ENCODE measurements around the gene ENTHD1.
A peak's percentile ranks its signal among the peaks of the same experiment; 100 is the strongest.

ENTHD1 gene

DNA sequence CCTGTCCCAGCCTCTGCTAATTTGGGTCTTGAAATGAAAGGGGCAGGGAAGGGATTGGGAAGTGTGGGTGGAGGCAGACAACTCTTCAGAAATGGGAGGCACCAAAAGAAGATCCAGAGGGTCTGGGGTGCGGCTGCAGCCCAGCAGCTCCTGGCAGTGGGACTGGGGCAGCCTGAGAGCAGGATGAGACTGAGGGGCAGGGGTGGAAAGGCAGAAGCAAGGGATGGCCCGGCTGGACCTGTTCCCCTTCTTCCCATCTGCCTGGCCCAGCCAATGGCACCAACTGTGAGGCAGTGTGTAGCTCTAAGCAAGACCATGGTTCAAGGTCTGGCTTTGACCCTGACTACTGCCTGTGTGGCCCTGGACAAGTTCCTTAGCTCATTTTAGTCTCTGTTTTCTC, 160.4 kb downstream of the ENTHD1 start:
- in situ Hi-C loops (cut with MboI; ENCODE audit: low pct_unique_long_range_greater_than_20kb, low sequenced_read_pairs, unreplicated experiment): no loop called here
- no peak for TF ChIP-seq CTCF (IDR thresholded peaks at IDR 0.05; ENCODE audit: extremely low read depth, insufficient read depth, missing control alignments)
- no peak for DNase-seq (ENCODE audit: low spot score)

DNA sequence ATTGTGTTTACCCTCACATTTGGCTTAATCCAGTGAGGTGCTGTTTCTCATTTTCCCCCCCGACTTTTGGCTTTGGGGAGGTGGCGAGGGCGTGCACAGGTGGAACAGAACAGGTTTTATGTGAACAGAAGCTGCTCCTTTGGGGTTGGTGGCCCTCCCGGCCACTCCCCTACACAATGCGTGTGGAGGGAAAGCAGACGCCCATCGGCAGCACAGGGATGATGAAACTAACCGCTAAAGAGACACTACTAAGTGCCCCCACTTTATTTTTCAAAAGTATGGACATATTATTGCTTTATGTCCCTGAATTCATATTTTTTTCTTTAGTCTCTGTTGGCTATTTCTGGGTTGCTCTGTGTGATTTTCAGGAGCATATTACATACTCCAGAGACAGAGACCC, 160.9 kb downstream of the ENTHD1 start:
- DNase-seq (ENCODE audit: low spot score): no peak
- TF ChIP-seq CTCF (IDR thresholded peaks at IDR 0.05; ENCODE audit: extremely low read depth, insufficient read depth, missing control alignments): no peak
- in situ Hi-C loops (cut with MboI; ENCODE audit: low pct_unique_long_range_greater_than_20kb, low sequenced_read_pairs, unreplicated experiment): no loop called here

DNA sequence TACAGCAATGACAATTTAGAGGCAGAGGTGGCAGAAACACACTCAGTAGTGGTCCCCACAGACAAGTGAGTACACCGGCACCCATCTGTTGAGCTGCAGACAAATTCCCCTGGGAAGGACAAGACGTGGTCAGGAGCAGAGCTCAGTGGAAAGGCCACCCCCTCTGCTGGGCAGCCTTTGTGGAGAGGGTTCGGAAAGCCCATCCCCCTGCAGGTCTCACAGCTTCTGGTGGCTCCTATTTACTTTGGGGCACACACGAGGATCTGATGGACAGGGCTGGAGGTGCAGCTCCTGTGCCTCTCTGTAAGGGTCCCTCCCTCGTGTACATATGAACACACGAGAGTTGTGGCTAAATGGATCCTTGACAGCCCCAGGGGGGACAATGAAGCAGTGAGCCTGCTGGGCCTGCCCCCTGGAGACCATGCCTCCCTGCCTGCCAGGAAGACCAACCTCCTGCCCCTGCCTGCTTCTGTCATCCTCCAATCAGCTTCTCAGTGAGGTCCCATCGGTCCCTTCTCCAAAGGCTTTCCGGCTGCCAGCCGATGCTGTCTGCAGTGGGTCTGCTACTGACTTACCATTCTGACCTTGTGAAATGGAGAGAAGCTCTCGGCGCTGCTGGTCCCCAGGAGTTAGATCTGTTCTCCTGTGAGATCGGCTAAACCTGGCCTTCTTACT, 161.5 kb downstream of the ENTHD1 start:
- no peak for TF ChIP-seq CTCF (IDR thresholded peaks at IDR 0.05; ENCODE audit: extremely low read depth, insufficient read depth, missing control alignments)
- in situ Hi-C loops (cut with MboI; ENCODE audit: low pct_unique_long_range_greater_than_20kb, low sequenced_read_pairs, unreplicated experiment): no loop called here
- peak; percentile 10 for DNase-seq (ENCODE audit: low spot score)

GRCh38 chr22:39731481-39731880, 162.1 kb downstream of the ENTHD1 start:
- DNase-seq (ENCODE audit: low spot score): no peak
- TF ChIP-seq CTCF (IDR thresholded peaks at IDR 0.05; ENCODE audit: extremely low read depth, insufficient read depth, missing control alignments): no peak
- in situ Hi-C loops (cut with MboI; ENCODE audit: low pct_unique_long_range_greater_than_20kb, low sequenced_read_pairs, unreplicated experiment): no loop called here

GRCh38 chr22:39729141-39729934, 164.2 kb downstream of the ENTHD1 start:
- DNase-seq (ENCODE audit: low spot score): no peak
- in situ Hi-C loops (cut with MboI; ENCODE audit: low pct_unique_long_range_greater_than_20kb, low sequenced_read_pairs, unreplicated experiment): no loop called here
- TF ChIP-seq CTCF (IDR thresholded peaks at IDR 0.05; ENCODE audit: extremely low read depth, insufficient read depth, missing control alignments): no peak

- no peak for TF ChIP-seq CTCF (IDR thresholded peaks at IDR 0.05; ENCODE audit: extremely low read depth, insufficient read depth, missing control alignments)
- in situ Hi-C loops (cut with MboI; ENCODE audit: low pct_unique_long_range_greater_than_20kb, low sequenced_read_pairs, unreplicated experiment): no loop called here
- no peak for DNase-seq (ENCODE audit: low spot score)
These were observed 165.2 kb downstream of the ENTHD1 start for GRCh38 chr22:39728236-39728860.
